NCI-H1436 treated with DMSO at 0.1 percent for 48 hours (cell line): ENCODE measurements around the gene EIF3L.

Experiments
- DNase-seq: peaks from one replicate; lab custom pipeline; 2025; lab: John Stamatoyannopoulos, UW

The EIF3L gene

DNA sequence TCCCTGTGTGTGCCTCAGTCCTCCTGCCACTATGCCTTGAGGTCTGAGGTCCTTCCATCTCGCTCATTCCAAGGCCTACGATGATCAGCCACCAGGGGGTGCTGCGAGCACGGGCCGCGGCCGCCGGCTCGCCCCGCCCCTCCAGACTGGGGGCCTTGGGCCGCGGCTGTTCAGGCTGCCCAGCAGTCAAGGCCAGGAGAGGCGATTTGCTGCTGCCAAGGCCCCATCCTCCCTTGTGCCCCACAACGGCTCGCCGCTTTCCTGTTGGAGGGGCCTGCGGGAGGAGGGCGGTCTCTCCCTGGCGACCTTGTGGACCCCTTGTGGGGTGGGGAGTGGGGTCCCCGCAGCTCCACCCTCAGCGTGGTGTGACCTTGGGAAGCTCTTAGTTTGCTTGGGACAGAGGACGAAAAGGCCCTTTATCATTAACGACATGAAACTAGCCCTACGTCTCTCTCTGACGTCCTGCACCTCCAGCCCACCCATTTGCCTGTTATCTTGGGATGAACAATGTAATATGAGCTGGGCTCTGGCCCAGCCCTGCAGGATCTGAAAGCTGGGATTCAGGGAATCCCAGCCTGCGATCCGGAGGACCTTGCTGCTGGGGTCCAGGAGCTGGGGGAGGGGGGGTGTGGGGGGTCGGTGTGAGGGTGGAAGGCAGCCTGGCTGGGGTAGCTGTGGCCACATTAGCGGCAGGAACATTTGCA lies 31.4 kb upstream of the EIF3L start:
- DNase-seq = no peak

DNA sequence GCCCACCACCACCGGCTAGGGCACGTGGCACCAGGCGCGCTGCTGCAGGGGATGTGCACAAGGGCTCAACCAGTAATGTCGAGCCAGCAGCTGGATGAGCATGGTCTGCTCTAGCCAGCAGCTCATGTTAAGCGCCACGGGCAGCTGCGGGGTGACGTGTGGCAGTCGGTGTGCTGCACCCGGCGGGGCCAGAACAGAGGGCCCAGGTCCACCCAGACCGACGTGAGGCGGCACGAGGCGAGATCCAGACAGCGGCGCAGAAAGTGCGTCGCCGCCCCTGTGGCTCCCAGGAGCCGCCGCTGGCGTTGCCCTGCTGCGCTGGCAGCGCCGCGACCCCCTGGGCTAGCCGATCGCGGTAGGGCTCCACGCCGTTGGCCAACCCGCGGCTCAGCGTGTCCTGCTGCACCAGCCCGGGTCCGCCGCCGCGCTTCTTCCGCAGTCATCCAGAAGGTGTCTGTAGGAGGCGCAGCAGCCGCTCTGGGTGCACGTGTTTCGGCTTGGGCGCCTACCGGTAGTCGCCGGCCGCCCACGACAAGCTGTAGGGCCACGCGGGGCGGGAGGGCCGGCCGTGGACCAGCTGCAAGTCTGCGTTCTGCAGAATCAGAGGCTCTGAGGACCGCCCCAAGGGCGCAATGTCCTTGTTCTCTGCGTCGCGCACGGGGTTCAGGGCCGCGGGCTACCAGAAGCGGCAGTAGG lies 30.7 kb upstream of the EIF3L start:
- DNase-seq = no peak

DNA sequence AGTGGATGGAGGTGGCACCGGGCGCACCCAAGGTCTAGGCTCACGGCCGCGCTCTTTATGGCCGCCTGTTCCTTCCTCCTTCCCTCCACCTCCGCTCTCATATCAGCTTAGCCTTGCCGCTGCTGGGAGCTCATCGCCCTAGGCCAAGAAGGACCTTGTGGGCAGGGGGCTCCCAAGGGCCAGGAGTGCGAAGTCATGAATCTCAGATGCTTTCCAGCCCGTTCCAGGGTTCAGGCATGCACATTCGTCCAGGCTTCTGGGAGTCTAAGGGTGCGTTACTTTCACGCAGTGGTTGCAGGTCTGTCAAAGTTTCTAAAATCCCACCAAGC lies 30.1 kb upstream of the EIF3L start:
- no peak for DNase-seq

DNA sequence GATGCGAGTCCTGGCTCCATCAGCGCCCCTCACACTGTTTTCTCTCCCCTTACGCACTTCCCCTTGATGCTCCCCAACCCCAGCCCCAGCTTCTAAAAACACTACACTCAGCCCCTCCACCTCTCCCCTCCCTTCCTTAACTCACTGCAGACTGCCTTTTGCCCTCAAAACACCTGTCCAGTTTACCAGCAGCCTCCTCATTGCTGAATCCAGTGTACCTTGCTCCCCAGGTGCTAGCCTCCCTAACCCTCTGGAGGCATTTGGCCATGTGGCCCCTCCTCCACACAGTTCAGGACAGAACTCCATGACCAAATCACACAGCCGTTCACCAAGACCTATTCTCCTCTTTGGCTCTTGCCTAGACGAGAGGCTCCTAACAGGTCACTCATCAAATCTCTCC lies 28.9 kb upstream of the EIF3L start:
- DNase-seq = no peak

DNA sequence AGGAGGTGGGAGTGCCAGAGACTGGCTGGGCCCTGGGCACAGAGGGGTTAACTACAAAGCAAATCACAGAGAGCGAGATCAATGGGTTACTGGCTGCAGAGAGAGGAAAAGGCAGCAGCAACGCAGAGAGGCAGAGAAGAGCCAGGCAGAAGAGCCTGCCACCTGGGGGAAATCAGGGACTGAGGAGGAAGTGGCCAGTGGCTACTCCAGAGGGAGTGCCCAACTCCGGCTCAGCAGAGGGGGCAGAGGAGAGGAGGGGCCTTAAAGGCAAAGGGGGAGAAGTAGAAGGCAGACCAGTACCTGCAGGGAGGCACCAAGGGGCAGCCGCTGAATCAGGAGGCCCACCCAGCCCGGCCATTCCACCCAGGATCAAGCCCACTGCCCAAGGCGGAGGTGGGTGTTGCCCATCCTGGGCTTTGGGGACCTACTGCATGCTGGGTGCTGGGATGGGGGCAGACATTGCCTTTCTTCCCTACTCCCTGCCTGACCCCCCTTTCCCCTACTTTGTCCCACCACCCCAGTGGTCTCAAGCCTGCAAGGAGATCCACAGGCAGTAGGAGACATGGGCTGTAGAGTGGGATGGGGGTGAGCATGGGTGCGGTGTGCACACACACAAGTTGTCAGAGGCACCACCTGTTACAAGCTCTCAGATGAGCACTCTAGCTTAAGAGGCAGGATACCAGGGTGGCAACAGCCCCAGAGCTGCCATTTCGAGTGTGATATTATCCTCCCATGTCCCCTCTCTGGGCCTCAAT lies 27.0 kb upstream of the EIF3L start:
- DNase-seq = no peak

DNA sequence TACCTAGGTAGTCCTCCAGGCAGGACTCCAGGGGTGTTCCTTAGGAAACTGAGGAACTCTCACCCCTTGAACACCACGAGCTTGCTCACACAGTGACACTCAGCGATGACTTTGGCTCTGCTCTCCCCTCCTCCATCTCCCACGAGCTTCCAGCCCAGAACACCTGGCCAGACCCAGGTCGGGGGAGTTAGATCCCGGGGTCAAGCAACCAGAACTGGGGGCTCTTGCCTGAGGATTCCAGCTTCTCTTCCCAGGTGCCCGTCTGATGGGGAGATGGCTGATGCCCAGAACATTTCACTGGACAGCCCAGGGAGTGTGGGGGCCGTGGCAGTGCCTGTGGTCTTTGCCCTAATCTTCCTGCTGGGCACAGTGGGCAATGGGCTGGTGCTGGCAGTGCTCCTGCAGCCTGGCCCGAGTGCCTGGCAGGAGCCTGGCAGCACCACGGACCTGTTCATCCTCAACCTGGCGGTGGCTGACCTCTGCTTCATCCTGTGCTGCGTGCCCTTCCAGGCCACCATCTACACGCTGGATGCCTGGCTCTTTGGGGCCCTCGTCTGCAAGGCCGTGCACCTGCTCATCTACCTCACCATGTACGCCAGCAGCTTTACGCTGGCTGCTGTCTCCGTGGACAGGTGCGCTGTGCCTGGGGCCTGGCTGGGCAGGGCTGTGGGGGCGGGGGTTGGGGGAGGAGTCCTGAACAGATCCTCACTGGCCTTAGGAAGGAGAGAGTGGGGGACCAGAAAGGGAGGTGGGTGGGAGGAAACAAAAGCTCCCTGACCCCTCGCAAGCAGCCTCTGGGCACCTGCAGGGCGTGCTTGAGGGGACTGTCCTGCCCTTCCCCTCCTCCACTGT lies 25.9 kb upstream of the EIF3L start, which contains the start of gene GALR3:
Gene GALR3, plus strand, starts transcription at position 249 of the 852 bp plus-strand sequence. Its CDS starts 25 bp downstream, at position 274.
- no peak for DNase-seq

DNA sequence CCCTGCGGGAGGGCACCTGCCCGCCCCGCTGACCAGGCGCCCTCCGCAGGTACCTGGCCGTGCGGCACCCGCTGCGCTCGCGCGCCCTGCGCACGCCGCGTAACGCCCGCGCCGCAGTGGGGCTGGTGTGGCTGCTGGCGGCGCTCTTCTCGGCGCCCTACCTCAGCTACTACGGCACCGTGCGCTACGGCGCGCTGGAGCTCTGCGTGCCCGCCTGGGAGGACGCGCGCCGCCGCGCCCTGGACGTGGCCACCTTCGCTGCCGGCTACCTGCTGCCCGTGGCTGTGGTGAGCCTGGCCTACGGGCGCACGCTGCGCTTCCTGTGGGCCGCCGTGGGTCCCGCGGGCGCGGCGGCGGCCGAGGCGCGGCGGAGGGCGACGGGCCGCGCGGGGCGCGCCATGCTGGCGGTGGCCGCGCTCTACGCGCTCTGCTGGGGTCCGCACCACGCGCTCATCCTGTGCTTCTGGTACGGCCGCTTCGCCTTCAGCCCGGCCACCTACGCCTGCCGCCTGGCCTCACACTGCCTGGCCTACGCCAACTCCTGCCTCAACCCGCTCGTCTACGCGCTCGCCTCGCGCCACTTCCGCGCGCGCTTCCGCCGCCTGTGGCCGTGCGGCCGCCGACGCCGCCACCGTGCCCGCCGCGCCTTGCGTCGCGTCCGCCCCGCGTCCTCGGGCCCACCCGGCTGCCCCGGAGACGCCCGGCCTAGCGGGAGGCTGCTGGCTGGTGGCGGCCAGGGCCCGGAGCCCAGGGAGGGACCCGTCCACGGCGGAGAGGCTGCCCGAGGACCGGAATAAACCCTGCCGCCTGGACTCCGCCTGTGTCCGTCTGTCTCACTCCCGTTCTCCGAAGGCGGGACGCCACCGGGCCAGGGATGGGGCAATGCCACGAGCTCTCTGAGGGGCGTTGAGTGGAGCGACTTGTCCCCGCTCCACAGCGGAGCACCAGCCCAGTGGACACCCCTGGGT lies 24.3 kb upstream of the EIF3L start:
- DNase-seq = no peak

DNA sequence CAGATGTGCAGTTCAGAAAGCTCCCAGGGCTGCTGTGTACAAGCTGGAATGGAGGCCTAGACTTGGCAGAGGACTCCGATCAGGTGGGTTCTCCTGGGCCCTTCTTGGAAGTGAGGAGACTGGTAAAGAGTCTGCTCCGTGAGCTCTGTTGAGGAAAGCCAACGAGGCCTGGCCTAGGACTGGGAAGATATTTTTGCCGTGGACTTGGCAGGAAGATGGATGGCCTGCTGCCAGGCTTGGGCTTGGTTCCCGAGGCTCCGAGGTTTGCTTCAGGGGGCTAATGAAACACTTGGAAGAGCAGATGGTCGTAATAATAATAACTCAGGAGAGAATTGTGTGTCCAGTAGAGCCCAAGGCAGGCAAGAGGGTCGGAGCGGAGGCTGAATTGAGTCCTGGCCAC lies 22.2 kb upstream of the EIF3L start:
- DNase-seq = no peak

DNA sequence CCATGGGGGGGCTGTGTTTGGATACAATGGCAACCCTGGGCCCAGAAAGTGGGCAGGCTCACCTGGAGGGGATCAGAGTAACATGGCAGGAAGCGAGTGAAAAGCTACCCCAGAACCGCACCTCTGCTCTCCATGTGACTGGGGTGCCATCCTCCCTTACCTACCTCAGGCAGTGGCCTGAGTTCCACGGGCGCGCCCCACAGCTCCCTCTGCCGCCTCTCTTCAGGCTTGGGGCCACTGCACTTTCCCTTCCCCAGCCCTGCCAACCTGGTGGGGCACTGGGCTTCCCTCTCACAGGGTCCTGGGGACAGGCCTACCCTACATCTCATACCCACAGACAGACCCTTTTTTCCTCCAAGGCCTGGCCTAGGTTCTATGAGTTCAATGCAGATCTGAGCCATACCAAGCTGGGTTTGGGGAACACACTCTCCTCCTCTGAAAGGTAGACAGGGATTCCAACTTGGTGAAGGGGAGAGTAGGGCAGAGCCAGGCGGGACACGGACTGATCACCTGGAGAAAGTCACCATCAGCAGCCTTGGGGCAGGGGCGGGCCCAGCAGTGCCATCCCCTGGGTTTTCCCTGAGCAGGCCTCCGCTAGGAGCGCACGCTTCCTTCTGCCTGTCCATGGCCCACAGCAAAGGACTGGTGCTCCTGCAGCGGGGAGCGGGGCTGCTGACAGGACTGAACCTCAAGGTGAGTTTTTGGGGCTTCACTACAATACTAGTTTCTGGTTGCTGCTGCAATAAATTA lies 19.0 kb upstream of the EIF3L start:
- no peak for DNase-seq

DNA sequence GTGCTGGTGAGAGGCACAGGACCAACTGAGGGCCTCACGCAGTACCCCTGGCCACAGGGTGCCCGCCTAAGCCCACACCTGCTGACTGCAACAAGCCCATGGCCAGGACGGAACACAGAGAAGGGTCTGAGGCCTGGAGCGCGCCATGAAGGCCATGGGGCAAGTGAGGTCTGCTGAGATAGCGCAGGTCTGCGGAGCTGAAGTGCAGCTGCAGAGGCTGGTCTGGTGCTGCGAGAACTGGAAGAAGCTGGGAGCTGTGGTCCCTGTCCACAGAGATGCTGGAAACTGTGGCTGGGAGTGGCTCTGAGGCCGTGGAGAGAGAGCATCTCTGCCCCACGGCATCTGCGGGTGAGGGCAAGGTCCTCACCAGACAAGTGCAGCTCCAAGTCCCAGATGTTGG lies 17.7 kb upstream of the EIF3L start:
- DNase-seq = no peak

DNA sequence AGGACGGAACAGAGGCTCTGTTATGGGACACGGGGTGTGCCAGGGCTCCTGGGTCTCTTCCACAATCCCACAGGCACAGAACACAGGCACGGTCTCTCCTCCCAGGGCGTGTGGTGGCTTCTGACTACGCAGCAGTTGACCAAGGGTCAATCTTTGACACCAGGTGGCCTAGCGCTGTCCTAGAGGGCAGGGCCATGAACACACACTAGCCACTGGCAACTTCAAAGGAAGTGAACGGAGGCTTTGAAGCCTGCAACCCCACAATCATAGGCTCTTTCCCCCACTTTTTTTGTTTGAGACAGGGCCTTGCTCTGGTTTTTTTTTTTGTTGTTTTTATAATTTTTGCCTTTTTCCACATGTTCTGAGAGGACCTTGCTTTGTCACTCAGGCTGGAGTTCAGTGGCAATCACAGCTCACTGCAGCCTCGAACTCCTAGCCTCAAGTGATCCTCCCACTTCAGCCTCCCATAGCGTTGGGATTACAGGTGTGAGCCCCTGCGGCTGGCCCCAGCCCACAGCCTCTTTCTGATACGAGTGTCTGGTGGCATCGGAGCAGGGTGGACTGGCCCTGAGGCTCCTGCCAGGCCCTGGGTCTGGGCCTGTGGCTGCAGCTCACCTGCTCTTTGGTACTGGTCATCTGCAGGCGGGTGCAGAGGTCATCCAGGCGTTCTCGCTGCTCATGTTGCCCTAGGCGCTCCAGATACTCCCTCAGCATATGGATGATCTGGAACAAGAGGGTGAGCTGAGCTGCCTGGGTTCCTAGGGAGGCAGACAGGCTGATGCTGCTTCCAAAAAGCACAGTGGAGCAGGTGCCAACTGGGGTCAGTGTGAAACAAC lies 17.0 kb upstream of the EIF3L start:
- DNase-seq = no peak

DNA sequence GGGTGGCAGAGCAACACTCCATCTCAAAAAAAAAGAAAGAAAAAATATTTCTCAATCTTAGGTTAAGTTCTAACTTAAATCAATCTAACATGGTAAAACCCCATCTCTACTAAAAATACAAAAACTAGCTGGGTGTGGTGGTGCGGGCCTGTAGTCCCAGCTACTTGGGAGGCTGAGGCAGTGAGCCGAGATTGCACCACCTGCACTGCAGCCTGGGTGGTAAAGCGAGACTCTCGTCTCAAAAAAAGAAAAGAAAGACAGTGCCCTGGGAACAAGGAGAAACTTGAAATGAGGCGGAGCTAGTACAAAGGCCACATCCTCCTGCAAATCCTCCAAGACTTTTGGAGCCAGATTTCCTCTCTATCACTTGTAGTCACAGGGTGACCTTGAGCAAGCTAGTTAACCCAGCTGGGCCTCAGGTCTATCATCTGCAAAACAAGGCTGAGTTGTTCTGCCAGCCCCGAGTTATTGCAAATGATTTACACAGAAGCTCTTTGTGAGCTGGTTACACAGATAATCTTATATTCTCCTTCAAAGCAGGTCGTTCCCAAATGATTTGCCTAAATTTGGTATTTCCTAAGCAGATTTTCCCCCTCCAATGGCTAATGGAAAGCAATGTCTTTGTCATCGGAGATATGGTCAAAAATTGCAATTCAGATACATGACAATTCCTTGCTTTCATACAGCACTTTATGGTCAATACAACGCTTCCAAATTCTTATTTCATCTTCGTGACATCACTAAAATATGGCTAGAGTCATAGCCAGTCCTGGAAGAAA lies 7.0 kb upstream of the EIF3L start:
- no peak for DNase-seq

DNA sequence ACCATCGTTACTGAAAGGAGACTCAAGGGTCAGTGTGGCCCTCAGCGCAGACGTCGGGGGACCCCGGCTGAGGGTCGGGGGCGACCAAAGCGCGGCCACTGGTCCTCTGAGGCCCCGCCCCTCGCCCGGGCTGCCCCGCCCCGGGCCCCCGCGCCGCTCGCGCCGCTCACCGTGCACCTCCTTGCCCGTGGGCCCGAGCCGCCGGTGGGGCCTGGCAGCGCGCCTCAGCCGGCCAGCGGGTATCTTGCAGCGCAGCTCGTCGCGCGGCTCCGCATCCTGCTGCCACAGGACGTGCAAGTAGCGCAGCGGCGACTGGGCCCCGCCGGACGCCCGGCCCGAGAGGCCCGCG lies 5.5 kb upstream of the EIF3L start:
- no peak for DNase-seq

DNA sequence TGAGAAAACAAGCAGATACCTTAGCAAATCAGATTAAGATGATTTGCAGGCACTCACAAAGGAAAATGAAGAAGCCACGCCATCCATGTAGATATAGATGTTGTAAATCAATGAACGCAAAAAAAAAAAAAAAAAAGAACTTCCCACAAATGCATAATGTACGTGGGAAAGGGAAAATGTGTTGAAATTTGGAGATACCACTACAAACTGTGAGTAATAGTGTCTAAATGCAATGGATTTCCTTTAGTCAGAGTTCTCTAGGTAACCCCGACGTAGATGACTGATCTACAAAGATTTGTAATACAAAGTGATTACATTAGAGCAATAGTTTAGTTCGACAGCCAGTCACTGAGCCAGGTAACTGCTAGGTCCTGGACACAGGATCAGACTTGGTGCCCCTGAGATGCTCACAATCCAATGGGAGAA lies 4.3 kb upstream of the EIF3L start:
- no peak for DNase-seq

DNA sequence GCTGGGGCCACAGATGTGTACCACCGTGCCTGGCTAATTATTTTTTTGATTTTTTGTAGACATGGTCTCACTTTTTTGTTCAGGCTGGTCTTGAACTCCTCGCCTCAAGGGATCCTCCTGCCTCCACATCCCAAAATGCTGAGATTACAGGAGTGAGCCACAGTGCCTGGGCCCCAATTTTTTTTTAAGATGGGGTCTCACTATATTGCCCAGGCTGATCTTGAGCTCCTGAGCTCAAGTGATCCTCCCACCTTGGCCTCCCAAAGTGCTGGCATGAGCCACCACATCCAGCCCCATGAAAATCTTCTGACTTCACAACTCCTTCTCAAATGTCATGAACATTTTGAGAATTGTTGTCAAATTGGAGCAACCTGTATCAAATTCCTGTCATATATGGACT lies 2.8 kb upstream of the EIF3L start:
- DNase-seq = no peak

DNA sequence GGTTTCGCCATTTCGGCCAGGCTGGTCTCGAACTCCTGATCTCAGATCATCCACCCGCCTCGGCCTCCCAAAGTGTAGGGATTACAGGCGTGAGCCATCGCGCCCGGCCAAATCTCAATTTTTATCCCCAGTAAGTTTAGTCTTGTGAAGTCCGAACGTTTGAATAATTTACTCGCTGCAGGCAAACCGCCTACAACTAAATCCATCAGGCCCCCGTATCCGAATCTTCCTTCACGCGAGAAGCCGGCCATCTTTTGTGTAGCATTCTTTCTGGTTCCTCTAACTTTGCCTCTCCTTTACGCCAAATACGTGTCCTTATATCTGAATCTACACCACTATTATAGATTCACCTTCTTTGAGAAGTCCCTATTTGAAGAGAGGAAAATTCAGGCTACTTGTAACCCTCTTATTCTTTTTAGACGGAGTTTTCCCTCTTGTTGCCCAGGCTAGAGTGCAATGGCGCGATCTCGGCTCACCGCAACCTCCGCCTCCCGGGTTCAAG lies 581 bp upstream of the EIF3L start:
- no peak for DNase-seq

DNA sequence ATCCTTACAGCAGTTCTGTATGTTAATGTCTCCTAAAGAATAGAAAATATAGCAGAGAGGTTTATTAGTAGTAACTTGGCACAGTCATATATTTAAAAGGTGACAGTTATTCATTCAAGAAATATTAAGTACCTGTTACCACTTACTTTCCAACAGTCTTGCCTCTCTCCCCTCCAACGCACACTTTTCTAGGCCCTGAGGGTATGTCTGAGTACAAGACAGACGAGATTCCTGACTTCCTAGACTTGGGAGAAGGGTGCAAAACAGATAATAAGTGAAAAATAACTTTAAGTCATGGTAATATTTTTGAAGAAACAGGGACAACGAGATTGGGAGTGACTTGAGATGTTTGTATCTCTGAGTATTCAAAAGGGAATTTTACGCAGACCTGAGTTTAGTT lies 1.6 kb downstream of the EIF3L start:
- no peak for DNase-seq

DNA sequence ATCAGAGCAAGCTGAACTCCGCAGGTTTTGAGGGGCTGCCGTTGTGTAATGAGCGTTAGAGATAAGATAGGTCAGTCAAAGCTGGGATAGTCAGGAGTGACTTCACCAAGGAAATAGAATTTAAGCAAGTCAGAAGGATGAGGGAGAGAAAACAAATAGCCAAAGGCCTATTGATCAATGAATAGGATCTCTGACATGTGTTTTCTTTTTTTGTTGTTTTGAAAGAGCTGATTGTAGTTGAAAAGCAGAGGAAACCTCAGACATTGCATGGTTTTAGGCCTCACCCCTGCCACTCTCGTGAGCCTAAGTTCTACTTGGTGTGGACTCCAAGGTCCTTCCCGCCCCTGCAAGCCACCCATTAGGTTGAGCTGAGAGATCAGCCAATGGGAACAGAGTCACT lies 3.2 kb downstream of the EIF3L start:
- DNase-seq = no peak

DNA sequence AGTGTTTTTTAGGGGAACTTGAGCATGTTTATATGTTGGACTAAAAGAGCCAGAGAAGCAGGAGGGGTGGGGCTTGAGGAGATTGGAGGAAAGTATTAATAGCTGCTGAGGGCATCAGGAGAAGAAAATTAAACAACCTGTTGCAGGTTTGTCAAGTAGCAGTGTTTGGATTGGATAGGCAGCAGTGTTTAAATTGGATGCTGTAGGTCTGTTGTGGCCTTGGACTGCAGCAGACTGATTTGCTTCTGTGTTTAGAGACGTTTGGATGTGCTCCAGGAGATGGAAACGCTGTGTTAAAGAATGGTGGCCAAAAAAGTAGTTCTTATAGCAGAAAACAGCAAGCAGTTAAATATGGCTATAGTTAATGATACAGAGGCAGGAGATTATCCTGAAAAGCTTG lies 5.7 kb downstream of the EIF3L start:
- DNase-seq = no peak
